HG02981 (cell line): ENCODE data around the gene TRNT1.

Experiments
- ATAC-seq: cut with Tn5 transposase; IDR thresholded peaks from one replicate; pipeline ENCODE4 v1.9.1; 2021; ENCODE audit warnings: mild to moderate bottlenecking, moderate library complexity; ENCODE audit not compliant: unreplicated experiment

Gene TRNT1

DNA sequence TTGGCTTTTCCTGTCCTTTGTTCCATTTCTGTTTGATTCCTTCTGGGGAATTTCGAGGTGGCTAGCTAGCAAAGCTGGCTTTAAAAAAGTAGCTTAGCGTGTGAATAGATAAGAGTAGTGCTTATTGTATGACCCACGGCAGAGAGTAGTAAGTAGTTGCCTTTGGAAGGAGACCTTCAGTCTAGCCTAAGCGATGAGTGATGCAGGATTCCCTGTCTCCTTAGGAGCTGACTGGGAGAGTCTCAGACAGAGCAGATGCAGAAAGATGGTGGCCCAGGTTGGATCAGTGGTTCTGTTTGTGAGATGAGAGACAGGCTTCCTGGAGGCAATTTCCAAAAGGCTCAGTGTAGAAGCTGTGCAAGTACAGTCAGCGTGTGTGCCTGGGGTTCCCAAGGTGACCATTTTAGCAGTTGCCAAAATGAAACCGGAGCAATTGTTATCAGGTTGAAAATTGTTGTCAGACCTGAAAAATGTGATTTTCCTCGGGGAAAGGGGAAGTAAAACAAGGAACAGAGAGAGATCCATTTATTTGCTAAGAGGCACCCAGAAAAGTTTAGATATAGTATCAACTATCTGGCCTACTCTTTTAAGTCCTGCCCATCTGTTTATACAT lies 15.9 kb upstream of the TRNT1 start:
- ATAC-seq: no peak

DNA sequence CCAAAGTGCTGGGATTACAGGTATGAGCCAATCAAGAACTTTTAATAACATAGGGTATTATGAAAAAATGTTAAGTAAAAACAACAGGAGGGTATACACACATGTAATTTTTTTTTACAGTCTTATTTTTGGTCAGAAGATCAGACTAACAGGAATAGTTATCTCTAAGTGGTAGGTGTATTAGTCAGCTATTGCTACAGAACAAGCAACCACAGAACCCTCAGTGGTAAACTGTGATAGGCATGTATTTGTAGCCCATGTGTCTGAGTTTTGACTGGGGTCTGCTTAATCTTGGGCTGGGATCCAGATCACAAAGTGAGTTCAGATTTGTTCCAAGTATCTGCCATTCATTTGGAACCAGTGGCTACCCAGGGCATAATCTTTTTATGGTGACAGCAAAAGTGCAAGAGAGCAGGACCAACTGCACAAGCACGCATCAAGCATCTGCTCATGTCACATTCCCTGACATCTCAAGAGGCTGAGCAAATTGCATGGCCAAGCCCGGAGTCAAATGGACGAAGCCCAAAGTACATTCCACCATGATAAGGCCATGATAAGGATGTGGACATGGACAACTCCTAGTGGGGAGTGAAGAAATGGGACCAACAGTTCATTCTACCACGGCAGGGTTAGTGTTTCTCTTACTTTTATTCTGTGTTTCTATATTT lies 13.6 kb upstream of the TRNT1 start:
- no peak for ATAC-seq

DNA sequence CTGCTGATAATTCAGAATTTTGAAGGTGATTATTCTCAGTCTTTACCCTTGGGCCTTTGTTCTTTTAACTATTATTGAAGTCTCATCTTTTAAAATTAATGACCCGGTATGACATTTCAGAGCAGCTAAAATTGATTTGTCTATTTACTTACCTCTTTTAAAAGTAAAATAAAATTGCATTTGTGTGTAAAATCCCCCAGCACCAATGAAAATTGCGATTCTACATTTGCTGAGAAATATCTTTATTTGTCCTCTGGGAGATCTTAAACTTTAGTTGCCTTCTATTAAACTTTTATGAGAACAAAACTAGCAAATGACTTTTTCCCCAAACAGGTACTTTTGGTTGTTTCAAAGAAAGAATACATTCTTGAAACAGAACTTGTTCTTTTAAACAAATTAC lies 9.1 kb upstream of the TRNT1 start:
- no peak for ATAC-seq

DNA sequence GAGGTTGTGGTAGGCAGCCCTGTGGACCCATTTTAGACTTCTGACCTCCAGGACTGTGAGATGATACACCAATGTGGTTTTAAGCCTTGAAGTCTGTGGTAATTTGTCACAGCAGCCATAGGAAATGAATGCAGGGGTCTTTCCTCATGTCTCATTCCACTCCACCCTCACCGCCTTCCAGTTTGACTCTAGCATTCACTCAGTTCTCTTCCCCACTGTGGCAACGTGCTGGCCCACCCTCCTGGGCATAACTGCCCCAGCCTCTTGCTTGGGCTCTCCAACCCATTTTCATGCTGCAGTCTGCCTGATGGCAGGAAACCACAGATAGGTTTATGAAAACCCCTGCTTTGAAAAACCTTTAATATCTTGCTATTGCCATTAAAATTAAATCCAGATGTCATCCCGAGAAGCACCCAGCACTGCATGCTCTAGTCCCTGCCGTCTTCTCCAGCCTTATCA lies 7.3 kb upstream of the TRNT1 start:
- no peak for ATAC-seq

DNA sequence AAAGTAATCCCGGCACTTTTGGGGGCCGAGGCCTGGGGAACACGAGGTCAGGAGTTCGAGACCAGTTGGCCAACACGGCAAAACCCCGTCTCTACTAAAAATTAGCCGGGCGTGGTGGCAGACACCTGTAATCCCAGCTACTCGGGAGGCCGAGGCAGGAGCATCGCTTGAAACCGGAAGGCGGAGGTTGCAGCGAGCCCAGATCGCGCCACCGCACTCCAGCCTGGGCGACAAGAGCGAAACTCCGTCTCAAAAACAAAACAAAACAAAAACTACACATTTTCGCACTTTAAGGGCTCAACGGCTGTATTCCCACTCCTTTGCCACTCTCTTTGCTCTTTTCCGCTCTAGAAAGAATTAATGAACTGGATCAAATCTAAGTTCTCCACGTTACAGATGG lies 763 bp upstream of the TRNT1 start:
- no peak for ATAC-seq

DNA sequence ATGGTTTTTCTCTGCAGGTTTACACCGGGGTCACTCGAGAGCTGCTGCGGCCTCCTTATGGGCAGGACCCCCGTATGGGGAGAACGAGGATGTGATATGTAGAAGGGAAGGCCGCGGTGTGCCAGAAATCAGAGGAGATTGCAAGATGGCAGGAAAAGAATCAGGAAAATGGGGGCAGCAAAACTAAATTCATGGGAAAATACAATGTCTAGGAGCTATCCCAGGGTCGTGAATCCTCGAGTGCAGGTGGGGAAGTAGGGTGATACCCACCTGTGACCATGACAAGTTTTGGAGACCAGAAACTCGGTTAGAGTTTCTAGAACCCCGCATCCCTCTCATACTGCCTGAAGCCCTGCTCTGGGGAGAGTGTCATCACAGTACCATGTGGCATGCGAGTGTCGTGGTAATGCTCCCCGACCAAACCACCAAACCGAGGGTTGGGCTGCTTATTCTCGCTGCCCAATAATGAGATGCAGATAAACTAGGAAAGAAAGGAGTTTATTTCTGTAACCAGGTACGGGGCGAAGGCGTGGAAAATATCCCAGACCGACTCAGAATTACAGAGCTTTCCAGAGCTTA lies 781 bp downstream of the TRNT1 start:
- peak; percentile 22 for ATAC-seq

DNA sequence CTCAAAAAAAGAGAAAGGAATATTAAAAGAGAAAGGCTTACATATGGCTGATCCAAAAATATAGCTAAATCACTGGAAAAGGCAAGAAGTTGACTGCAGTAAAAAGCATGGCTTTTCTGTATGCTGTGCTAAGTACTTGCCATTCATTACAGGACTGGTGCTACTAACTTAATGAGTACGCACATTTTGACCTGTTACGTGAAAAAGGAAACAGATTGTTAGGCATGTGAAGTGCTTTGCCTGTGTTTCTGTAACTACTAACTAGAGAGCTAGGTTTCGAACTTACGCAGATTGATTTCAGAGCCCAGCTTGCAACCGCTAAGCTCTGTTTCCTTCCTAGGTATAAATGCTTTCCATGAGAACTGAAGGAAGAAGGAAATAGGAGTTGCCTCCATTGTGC lies 2.8 kb downstream of the TRNT1 start:
- no peak for ATAC-seq

DNA sequence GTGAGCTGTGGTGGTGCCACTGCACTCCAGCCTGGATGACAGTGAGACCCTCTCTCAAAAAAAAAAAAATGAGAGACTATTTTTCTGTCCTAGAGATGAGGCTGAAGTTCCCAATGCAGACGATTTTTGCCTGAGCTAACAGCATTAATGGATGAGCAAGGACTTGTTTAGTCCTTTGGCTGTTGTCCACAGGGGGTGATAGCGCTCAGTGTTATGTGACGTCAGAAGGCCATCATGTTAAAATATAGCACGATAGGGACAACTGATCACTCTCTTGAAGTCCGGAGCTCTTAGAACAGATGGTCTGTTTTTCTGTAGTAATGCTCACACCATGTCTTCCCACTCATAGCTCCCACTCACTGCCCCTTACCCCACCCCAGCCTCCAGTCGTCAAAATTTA lies 6.8 kb downstream of the TRNT1 start:
- no peak for ATAC-seq

DNA sequence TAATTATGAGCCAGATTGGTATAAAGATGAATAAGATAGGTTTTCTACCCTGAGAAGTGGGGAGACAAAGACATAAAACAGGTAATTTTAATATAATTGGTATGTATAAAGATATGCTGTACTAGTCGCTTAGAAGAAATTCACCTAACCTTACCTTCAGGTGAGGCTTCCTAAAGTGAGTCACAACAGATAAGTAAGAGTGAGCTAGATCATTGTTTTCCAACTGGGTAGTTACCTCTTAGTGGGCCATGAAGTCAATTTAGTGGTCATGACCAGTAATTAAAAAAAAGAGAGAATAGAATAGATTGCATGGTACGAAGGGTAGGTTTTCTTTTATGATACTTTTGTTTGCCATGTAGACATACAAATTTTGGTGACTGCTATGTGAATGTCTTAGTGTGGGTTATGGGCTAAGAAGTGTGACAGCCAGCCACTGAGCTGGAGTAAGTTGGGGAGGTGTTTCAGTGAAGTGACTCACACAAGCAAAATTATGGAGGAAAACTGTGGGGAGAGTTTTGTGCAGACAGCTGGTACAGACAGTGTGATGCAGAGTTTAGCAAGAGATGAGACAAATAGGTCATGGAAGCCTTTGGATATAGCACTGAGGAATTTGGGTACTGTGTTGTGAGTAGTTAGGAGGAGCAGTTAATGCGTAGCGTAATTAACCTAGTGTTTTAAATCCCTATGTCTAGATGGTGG lies 8.2 kb downstream of the TRNT1 start:
- ATAC-seq: no peak

DNA sequence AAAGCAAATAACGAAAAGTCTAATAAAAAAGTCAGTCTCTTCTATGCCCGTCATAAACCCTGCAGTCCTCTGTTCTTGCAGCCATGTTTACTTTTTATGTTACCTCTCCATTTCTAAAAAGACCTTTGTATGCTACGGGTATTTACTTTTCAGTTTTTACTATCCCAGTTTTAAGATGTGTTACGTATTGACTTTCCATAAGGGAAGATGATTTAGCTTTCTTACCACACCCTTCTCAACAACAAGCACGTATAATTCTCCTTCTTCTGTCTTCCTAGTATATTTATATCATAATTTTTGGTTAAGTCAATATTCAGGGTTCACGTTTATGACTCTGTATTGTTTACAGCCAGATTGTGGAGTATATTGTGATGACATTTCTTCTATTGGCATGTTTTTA lies 10.8 kb downstream of the TRNT1 start:
- no peak for ATAC-seq

DNA sequence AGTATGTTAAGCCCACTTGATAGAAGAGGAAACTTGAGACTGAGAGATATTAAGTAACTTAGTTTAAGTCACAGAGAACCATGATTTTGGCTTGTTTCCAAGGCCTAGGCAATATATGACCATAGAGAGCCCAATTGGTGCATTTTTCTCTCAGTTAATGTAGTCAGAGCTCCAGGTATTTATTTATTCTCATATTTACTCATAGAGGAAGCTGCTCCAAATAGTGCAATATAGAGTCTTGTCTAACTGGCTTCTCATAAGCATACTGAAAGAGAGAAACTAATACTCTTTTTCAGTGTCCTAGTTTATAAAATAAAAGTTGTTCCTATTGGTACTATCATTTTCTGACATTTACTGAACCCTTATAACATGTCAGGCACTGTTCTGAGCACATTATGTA lies 15.2 kb downstream of the TRNT1 start:
- ATAC-seq: no peak

DNA sequence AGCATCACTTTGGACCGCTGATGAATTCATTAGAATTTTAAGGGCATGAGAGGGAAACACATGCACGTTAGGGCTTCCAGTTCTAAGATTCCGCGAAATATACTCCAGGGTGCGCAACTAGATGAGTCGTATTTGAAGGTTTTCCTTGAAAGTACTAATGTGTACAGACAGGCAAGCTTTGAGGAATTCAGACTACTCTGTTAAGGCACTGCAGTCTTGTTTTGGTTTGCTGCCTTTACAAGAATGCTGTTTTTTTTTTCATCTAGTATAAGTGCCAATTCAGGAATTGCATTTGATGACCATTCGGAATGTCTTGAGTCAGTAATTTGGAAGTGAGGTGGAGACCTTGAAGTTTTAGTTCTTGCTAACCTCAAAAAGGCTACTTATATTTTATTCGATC lies 19.1 kb downstream of the TRNT1 start:
- ATAC-seq: no peak

DNA sequence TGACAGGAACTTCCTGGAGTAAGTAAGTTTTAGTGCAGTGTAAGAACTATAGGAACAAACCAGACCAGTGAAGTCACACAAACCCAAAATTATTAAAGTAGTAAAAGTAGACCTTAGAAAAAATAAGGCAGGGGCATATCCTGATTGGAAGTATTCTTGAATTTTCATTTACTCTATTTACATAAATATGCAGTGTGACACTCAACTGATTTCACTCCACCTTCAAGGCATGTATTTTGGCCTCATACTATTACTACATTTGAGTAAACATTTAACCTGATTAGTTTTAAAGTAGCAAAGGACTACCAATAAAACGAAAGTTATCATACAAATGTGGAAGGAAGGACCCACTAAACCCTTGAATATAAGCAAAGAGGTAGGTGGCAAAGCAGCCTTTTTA lies 22.8 kb downstream of the TRNT1 start:
- no peak for ATAC-seq

DNA sequence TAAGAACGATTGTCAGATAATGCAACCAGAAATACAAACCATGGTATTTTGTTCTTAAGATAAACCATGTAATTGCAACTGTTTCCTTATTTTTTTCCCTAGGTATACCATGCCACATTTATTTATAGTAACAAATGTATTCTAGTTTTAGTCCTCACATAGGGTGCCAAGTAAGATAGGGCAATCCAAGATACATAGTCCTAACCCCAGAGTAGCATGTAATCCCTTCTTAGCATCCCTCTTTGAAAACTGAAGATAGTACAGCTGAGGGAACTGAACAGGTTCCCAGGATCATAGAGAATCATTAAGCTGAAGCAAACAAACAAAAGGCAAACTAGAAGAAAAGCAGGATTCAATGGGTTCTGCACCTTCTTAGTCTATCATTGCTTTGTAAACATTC lies 24.8 kb downstream of the TRNT1 start:
- ATAC-seq: no peak

DNA sequence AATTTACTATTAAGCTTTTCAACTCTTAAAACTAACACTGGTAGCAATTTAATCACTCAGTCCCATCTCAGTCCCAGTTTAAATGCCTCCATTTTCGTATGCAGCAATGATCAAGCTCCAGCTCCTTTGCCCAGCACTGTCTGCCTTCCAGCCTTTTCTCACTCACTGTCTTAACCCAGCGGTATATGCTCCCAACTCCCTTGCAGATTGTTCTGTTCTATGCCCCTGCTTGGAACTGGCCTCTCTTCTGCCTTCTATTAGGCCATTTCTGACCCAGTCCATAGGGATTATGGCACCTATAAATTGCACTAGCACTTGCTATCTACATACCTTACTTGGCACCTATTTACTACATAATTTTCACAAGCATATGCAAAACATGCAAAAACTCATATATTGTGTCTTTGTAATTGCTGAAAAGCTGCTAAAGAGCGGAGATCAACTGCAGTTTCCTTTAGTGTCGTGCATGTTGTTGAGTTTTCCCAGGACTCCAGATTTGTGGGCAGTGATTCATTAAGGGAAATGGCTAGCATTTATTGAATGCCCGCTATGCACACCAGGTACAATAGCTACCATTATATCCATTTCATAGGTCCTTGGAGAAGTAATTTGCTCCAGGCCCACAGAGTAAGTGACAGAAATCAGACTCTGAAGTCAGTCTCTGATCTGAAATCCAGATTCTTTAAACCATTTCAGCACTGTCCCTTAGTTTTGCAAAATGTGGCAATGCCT lies 28.3 kb downstream of the TRNT1 start:
- ATAC-seq: no peak

DNA sequence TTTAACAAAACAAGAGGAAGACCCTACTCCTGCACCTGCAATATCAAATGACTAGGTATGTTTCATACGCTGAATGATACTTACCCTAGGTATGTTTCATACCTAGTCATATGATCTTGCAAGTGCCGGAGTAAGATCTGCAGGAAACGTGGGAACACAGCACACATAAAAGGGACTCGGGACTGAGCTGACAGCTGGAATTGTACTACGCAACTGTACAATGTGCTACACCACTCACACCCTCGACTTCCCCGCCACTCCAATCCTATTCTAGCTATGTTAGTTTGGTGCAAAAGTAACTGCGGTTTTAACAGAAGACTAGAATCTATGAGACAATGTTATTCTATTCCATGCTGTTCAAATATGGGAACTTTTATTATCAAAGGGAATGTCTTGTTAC lies 30.7 kb downstream of the TRNT1 start:
- no peak for ATAC-seq

DNA sequence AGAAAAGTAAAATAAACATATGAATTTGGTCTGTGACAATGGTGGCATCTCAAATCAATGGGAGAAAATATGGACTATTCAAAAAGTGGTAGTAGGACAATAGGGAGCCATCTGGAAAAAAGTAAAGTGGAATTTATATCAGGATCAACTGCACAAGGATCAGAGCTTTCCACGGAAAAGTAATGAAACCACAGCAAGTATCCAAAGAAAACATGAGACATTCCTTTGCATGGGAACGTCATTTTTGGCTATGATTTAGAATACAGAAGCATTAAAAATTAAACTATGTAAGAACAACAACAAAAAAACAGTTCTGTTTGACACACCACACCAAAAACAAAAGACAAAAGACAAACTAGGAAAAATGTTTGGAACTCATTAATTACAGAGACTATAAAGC lies 34.1 kb downstream of the TRNT1 start:
- ATAC-seq: no peak

DNA sequence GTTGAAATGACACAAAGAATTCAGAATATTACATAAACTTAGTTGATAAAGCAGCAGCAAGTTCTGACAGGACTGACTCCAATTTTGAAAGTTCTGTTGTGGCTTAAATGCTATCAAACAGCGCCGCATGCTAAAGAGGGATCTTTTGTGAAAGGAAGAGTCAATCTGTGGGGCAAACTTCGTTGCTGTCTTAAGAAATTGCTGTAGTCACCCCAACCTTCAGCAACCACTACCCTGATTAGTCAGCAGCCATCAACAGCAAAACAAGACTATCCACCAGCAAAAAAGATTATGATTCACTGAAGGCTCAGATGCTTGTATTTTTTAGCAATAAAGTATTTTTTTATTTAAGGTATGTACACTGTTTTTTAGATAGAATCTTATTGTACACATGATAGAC lies 38.5 kb downstream of the TRNT1 start:
- ATAC-seq: no peak

DNA sequence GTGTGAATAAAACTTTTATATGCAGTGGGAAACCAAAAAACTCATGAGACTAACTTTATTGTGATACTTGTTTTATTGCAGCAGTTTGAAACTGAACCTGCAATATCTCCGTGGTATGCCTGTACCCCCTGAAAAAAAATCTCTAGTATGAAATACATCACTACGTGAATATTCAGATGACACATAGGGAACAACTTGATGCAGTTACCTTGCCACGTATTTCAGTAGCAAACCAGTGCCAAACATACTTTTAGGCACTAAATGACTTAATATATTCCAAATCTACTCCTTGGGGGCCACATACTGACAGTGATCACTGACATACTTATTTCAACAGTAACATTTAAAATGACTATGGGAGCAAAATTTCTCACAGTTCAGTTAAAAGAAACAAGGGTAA lies 38.9 kb downstream of the TRNT1 start:
- ATAC-seq: no peak

DNA sequence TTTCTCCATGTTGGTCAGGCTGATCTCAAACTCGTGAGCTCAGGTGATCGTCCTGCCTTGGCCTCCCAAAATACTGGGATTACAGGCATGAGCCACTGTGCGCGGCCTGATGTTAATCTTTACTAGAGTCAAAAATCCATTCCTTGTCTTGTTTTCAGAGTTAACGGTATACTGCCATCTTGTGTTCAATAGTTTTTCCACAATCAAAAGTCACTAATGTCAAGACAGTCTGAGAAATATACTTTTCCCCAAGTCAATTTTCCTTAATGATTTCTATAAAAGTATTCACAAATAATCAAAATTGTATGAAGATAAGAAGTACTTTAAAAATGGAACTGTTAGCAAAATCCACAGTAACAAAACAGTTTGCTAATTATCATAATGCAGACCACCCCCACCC lies 44.3 kb downstream of the TRNT1 start:
- ATAC-seq: no peak

DNA sequence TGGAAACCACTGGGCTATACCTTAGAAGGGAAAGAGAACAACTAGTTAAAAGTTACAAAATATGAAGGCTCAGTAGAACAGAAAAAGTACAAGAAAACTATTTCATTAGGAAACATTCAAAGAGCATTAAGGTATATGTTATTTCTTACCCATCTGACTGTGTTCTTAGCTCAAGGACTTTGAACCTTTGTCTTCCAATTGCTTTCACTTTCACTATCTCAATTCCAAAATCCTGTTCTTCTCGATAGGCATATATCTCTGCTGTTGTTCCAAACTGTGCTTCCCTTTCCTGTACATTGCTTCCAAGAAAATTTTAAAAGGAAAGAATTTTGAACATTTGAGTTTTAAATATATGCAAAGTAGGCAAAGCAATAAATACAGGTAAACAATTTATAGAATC lies 45.9 kb downstream of the TRNT1 start:
- no peak for ATAC-seq
